ENCODE data around the gene CGN. TPM values are rescaled to one million over a fixed set of nuclear protein-coding genes. Genes with fewer than 3 reads are reported as not detected.

Gene CGN
- polyA plus RNA-seq, 1 donor from 2014 or later = 4.4 TPM

- no peak overlapping the region for H3K9ac ChIP-seq (ENCODE audit: low read length)
- H3K36me3 ChIP-seq (ENCODE audit: insufficient read depth, low read length) = no peaks in the 10 kb centered on the region
- no peaks in the 10 kb centered on the region for H3K9me3 ChIP-seq (ENCODE audit: low read length)
- H3F3A ChIP-seq (ENCODE audit: insufficient read depth, low read length, poor library complexity, severe bottlenecking) = no peaks in the 10 kb centered on the region
- no peaks in the 10 kb centered on the region for H3K27me3 ChIP-seq (ENCODE audit: insufficient read depth, low read depth, low read length)
- no peak overlapping the region for H3K4me2 ChIP-seq (ENCODE audit: low read length)
- H2AFZ ChIP-seq (ENCODE audit: low read depth, low read length) = no peak overlapping the region
- H4K20me1 ChIP-seq (ENCODE audit: insufficient read depth) = no peaks in the 10 kb centered on the region
- no peak for TF ChIP-seq REST (IDR thresholded peaks at IDR 0.05; ENCODE audit: borderline replicate concordance)
- TF ChIP-seq, protein P1, sequence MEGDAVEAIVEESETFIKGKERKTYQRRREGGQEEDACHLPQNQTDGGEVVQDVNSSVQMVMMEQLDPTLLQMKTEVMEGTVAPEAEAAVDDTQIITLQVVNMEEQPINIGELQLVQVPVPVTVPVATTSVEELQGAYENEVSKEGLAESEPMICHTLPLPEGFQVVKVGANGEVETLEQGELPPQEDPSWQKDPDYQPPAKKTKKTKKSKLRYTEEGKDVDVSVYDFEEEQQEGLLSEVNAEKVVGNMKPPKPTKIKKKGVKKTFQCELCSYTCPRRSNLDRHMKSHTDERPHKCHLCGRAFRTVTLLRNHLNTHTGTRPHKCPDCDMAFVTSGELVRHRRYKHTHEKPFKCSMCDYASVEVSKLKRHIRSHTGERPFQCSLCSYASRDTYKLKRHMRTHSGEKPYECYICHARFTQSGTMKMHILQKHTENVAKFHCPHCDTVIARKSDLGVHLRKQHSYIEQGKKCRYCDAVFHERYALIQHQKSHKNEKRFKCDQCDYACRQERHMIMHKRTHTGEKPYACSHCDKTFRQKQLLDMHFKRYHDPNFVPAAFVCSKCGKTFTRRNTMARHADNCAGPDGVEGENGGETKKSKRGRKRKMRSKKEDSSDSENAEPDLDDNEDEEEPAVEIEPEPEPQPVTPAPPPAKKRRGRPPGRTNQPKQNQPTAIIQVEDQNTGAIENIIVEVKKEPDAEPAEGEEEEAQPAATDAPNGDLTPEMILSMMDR (IDR thresholded peaks at IDR 0.05; ENCODE audit: poor library complexity, severe bottlenecking) = peak; percentile 43
- H3K79me2 ChIP-seq (replicated peaks; ENCODE audit: insufficient read depth, low read length) = no peaks in the 10 kb centered on the region
- no peak overlapping the region for H3K27ac ChIP-seq (ENCODE audit: low read length)
- no peaks in the 10 kb centered on the region for H3K9me2 ChIP-seq (ENCODE audit: insufficient read depth, low read length)
- H3K4me3 ChIP-seq (ENCODE audit: low read length) = no peak overlapping the region
Measured at GRCh38 chr1:151534662-151535278, 23.6 kb downstream of the CGN start.

DNA sequence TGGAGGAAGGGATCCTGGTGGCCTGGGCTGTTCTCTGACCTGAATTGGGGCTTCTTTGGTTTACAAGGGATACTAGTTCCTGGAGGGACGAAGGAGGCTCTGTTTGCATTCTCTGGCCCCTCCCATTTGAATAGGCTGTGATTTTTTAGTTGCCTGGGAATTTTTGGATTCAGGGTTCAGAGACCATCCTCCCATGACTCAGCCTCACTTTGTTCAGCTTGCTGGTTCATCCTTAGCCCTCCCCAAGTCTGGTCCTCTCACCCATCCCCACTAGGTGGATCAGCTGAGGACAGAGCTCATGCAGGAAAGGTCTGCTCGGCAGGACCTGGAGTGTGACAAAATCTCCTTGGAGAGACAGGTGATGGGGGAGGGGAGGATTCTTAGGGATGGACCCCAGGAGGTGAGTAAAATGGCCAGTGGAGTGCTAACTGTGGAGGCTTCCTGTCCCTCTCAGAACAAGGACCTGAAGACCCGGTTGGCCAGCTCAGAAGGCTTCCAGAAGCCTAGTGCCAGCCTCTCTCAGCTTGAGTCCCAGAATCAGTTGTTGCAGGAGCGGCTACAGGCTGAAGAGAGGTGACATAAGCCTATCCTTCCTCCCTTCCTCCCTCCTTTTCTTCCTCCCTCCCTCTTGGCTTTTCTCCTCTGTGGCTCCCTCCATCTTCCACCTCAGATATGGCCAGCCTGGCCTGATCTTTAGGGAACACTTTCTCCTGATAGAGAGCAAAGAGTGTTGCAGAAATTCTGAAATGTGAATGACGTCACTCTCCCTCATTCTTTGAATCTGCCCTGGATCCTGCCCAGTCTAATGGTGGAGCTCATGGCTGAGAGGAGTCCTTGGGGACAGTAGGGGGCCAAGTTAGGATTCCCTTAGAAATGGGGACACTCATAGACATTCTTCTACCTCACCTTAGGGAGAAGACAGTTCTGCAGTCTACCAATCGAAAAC is 24.4 kb downstream of the CGN start:
- no peaks in the 10 kb centered on the region for H3K79me2 ChIP-seq (replicated peaks; ENCODE audit: insufficient read depth, low read length)
- H3K9me2 ChIP-seq (ENCODE audit: insufficient read depth, low read length) = no peaks in the 10 kb centered on the region
- H3K9ac ChIP-seq (ENCODE audit: low read length) = no peak overlapping the region
- H3K9me3 ChIP-seq (ENCODE audit: low read length) = no peaks in the 10 kb centered on the region
- no peaks in the 10 kb centered on the region for H3F3A ChIP-seq (ENCODE audit: insufficient read depth, low read length, poor library complexity, severe bottlenecking)
- TF ChIP-seq EP300 (conservative IDR thresholded peaks at IDR 0.05; ENCODE audit: poor library complexity, severe bottlenecking) (no peak), REST (IDR thresholded peaks at IDR 0.05; ENCODE audit: borderline replicate concordance) (no peak)
- no peak overlapping the region for H3K4me3 ChIP-seq (ENCODE audit: low read length)
- H3K27ac ChIP-seq (ENCODE audit: low read length) = no peak overlapping the region
- no peaks in the 10 kb centered on the region for H4K20me1 ChIP-seq (ENCODE audit: insufficient read depth)
- no peak overlapping the region for H2AFZ ChIP-seq (ENCODE audit: low read depth, low read length)
- no peak overlapping the region for H3K4me2 ChIP-seq (ENCODE audit: low read length)
- H3K36me3 ChIP-seq (ENCODE audit: insufficient read depth, low read length) = no peaks in the 10 kb centered on the region
- no peaks in the 10 kb centered on the region for H3K27me3 ChIP-seq (ENCODE audit: insufficient read depth, low read depth, low read length)

Measured in neural cell (in vitro differentiated cells).